GM23338 (cell line): ENCODE results near the gene RASGRF2. TPM values are rescaled to one million over a fixed set of nuclear protein-coding genes. Genes with fewer than 3 reads are reported as not detected.

Experiments
- ATAC-seq: fragments of 200-7000 bp; cut with Tn5 transposase; 3 replicates; pipeline ENCODE4 v1.9.1; 2020
- DNase-seq: peaks from one replicate; pipeline ENCODE4 v3.0.0-alpha.2; 2015; ENCODE audit warnings: low spot score
- H2AFZ ChIP-seq: fragments of 200-600 bp; sonication (generic); 2 replicates; pipeline ENCODE4 v1.8.0; 2016; ENCODE audit warnings: antibody characterized with exemption, mild to moderate bottlenecking, moderate library complexity
- H3F3A ChIP-seq: fragments of 200-600 bp; sonication (generic); replicated peaks from 2 replicates; pipeline ENCODE4 v1.8.0; 2017; ENCODE audit warnings: antibody characterized with exemption, mixed run types, low read depth
- H3K27ac ChIP-seq: fragments of 200-600 bp; sonication (generic); 2 replicates; pipeline ENCODE4 v1.6.1; 2016; ENCODE audit warnings: low read depth
- H3K27me3 ChIP-seq: fragments of 200-600 bp; sonication (generic); 2 replicates; pipeline ENCODE4 v1.8.0; 2016; ENCODE audit warnings: mild to moderate bottlenecking, mixed run types, moderate library complexity; ENCODE audit not compliant: insufficient read depth
- H3K36me3 ChIP-seq: fragments of 200-600 bp; sonication (generic); 2 replicates; pipeline ENCODE4 v1.8.0; 2016; ENCODE audit warnings: mild to moderate bottlenecking; ENCODE audit not compliant: insufficient read depth
- H3K4me1 ChIP-seq: fragments of 200-600 bp; sonication (generic); 2 replicates; pipeline ENCODE4 v1.8.0; 2016; ENCODE audit warnings: mild to moderate bottlenecking, moderate library complexity; ENCODE audit not compliant: insufficient read depth
- H3K4me2 ChIP-seq: fragments of 200-600 bp; sonication (generic); 2 replicates; pipeline ENCODE4 v1.7.1; 2017; ENCODE audit warnings: mixed run types
- H3K4me3 ChIP-seq: fragments of 200-600 bp; sonication (generic); 2 replicates; pipeline ENCODE4 v1.6.1; 2016; ENCODE audit warnings: mixed run types
- H3K79me2 ChIP-seq: fragments of 200-600 bp; sonication (generic); replicated peaks from 2 replicates; pipeline ENCODE4 v1.8.0; 2017; ENCODE audit warnings: mild to moderate bottlenecking; ENCODE audit not compliant: insufficient read depth
- H3K9me2 ChIP-seq: fragments of 200-600 bp; sonication (generic); 2 replicates; pipeline ENCODE4 v1.8.0; 2017; ENCODE audit not compliant: insufficient read depth
- H4K20me1 ChIP-seq: fragments of 200-600 bp; sonication (generic); replicated peaks from 2 replicates; pipeline ENCODE4 v1.8.0; 2017; ENCODE audit warnings: mild to moderate bottlenecking; ENCODE audit not compliant: insufficient read depth
- H3K27ac Mint-ChIP-seq: 2 replicates; pipeline ENCODE4 v1.8.0; 2020; ENCODE audit warnings: inconsistent platforms, mild to moderate bottlenecking, moderate library complexity, mixed read lengths
- H3K27me3 Mint-ChIP-seq: 3 replicates; pipeline ENCODE4 v1.8.0; 2022; ENCODE audit warnings: low read depth, mild to moderate bottlenecking, moderate library complexity, mixed read lengths, inconsistent platforms; ENCODE audit not compliant: insufficient read depth, poor library complexity
- H3K36me3 Mint-ChIP-seq: 3 replicates; pipeline ENCODE4 v1.8.0; 2021; ENCODE audit warnings: low read depth, mild to moderate bottlenecking, inconsistent platforms, moderate library complexity, mixed read lengths
- H3K4me1 Mint-ChIP-seq: 3 replicates; pipeline ENCODE4 v1.8.0; 2020; ENCODE audit warnings: mild to moderate bottlenecking, inconsistent platforms, mixed read lengths
- H3K4me3 Mint-ChIP-seq: 3 replicates; pipeline ENCODE4 v1.8.0; 2021; ENCODE audit warnings: moderate library complexity, mild to moderate bottlenecking, inconsistent platforms, mixed read lengths
- H3K9me3 Mint-ChIP-seq: 3 replicates; pipeline ENCODE4 v1.8.0; 2020; ENCODE audit warnings: moderate library complexity, mild to moderate bottlenecking, inconsistent platforms, mixed read lengths
- CREB1 ChIP-seq: fragments of 250-450 bp; sonication (Bioruptor Pico); IDR thresholded peaks from 2 replicates; pipeline ENCODE4 v1.5.0; 2020; ENCODE audit warnings: low read depth, mild to moderate bottlenecking, moderate library complexity
- EZH2 ChIP-seq: fragments of 200-600 bp; sonication (generic); IDR thresholded peaks from one replicate; pipeline ENCODE4 v1.8.0; 2017; ENCODE audit warnings: antibody characterized with exemption, mild to moderate bottlenecking, low read depth; ENCODE audit not compliant: unreplicated experiment
- EZH2phosphoT487 ChIP-seq: fragments of 200-600 bp; sonication (generic); IDR thresholded peaks from one replicate; pipeline ENCODE4 v1.8.1; 2018; ENCODE audit warnings: antibody characterized with exemption; ENCODE audit not compliant: unreplicated experiment
- NANOG ChIP-seq: IDR thresholded peaks from 2 replicates; pipeline ENCODE4 v1.6.1; 2016; ENCODE audit warnings: antibody characterized with exemption, borderline replicate concordance
- POLR2AphosphoS5 ChIP-seq: IDR thresholded peaks from 2 replicates; pipeline ENCODE4 v1.6.1; 2016; ENCODE audit warnings: antibody characterized with exemption, low read depth
- STAT1 ChIP-seq: IDR thresholded peaks from one replicate; pipeline ENCODE4 v1.6.1; 2016; ENCODE audit warnings: antibody characterized with exemption; ENCODE audit not compliant: unreplicated experiment
- polyA plus RNA-seq: library from polyadenylated mRNA; unstranded; fragments of >200 nt; fragmentation: Nextera tagmentation; extraction: Ambion mirVana; gene quantifications from 2 replicates; pipeline ENCODE4 v1.2.1, GENCODE V29; 2016
- total RNA-seq: library from RNA; depleted of rRNA; stranded (reverse); fragments of >200 nt; shearing (Covaris generic); gene quantifications from 2 replicates; pipeline ENCODE4 v1.2.3, GENCODE V29; 2014
- TF ChIP-seq, protein P1 (sequence below): fragments of 250-450 bp; sonication (Bioruptor Pico); IDR thresholded peaks from 2 replicates; pipeline ENCODE4 v1.5.0; 2020; ENCODE audit warnings: mild to moderate bottlenecking, moderate library complexity
- TF ChIP-seq, protein P2 (sequence below): IDR thresholded peaks from one replicate; pipeline ENCODE4 v1.6.1; 2018; ENCODE audit warnings: antibody characterized with exemption; ENCODE audit not compliant: unreplicated experiment

The RASGRF2 gene
- total and polyA plus RNA-seq, 2 experiments from 2014 or later: 5.0 to 19.2 TPM

DNA sequence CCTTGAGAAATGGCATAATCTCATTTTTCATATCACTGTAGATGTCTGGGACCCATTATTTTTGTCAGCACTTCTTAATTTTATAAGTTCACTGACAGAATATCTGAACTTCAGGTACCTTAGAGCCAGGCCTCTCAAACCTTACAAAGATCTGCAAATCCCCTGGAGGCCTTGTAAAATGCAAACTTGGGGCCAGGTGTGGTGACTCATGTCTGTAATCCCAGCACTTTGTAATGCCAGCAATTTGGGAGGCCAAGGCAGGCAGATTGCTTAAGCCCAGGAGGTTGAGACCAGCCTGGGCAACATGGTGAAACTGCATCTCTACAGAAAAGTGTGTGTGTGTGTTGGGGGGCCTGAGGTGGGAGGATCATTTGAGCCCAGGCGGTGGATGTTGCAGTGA, 30.8 kb downstream of the RASGRF2 start:
- H2AFZ ChIP-seq: no peak overlapping the region
- DNase-seq (peak; percentile 47), ATAC-seq (peak; percentile 54)
- TF ChIP-seq STAT1 (no peak), POLR2AphosphoS5 (no peak), CREB1 (CRISPR knock-in tag) (no peak), EZH2 (no peak), NANOG (no peak), EZH2phosphoT487 (no peak)
- TF ChIP-seq, protein P1, sequence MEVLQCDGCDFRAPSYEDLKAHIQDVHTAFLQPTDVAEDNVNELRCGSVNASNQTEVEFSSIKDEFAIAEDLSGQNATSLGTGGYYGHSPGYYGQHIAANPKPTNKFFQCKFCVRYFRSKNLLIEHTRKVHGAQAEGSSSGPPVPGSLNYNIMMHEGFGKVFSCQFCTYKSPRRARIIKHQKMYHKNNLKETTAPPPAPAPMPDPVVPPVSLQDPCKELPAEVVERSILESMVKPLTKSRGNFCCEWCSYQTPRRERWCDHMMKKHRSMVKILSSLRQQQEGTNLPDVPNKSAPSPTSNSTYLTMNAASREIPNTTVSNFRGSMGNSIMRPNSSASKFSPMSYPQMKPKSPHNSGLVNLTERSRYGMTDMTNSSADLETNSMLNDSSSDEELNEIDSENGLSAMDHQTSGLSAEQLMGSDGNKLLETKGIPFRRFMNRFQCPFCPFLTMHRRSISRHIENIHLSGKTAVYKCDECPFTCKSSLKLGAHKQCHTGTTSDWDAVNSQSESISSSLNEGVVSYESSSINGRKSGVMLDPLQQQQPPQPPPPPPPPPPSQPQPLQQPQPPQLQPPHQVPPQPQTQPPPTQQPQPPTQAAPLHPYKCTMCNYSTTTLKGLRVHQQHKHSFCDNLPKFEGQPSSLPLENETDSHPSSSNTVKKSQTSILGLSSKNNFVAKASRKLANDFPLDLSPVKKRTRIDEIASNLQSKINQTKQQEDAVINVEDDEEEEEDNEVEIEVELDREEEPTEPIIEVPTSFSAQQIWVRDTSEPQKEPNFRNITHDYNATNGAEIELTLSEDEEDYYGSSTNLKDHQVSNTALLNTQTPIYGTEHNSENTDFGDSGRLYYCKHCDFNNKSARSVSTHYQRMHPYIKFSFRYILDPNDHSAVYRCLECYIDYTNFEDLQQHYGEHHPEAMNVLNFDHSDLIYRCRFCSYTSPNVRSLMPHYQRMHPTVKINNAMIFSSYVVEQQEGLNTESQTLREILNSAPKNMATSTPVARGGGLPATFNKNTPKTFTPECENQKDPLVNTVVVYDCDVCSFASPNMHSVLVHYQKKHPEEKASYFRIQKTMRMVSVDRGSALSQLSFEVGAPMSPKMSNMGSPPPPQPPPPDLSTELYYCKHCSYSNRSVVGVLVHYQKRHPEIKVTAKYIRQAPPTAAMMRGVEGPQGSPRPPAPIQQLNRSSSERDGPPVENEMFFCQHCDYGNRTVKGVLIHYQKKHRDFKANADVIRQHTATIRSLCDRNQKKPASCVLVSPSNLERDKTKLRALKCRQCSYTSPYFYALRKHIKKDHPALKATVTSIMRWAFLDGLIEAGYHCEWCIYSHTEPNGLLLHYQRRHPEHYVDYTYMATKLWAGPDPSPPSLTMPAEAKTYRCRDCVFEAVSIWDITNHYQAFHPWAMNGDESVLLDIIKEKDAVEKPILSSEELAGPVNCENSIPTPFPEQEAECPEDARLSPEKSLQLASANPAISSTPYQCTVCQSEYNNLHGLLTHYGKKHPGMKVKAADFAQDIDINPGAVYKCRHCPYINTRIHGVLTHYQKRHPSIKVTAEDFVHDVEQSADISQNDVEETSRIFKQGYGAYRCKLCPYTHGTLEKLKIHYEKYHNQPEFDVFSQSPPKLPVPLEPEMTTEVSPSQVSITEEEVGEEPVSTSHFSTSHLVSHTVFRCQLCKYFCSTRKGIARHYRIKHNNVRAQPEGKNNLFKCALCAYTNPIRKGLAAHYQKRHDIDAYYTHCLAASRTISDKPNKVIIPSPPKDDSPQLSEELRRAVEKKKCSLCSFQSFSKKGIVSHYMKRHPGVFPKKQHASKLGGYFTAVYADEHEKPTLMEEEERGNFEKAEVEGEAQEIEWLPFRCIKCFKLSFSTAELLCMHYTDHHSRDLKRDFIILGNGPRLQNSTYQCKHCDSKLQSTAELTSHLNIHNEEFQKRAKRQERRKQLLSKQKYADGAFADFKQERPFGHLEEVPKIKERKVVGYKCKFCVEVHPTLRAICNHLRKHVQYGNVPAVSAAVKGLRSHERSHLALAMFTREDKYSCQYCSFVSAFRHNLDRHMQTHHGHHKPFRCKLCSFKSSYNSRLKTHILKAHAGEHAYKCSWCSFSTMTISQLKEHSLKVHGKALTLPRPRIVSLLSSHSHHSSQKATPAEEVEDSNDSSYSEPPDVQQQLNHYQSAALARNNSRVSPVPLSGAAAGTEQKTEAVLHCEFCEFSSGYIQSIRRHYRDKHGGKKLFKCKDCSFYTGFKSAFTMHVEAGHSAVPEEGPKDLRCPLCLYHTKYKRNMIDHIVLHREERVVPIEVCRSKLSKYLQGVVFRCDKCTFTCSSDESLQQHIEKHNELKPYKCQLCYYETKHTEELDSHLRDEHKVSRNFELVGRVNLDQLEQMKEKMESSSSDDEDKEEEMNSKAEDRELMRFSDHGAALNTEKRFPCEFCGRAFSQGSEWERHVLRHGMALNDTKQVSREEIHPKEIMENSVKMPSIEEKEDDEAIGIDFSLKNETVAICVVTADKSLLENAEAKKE (CRISPR knock-in tag): 0 out of 2 replicates have a peak, but pooled peaks have one; percentile 37
- TF ChIP-seq, protein P2, sequence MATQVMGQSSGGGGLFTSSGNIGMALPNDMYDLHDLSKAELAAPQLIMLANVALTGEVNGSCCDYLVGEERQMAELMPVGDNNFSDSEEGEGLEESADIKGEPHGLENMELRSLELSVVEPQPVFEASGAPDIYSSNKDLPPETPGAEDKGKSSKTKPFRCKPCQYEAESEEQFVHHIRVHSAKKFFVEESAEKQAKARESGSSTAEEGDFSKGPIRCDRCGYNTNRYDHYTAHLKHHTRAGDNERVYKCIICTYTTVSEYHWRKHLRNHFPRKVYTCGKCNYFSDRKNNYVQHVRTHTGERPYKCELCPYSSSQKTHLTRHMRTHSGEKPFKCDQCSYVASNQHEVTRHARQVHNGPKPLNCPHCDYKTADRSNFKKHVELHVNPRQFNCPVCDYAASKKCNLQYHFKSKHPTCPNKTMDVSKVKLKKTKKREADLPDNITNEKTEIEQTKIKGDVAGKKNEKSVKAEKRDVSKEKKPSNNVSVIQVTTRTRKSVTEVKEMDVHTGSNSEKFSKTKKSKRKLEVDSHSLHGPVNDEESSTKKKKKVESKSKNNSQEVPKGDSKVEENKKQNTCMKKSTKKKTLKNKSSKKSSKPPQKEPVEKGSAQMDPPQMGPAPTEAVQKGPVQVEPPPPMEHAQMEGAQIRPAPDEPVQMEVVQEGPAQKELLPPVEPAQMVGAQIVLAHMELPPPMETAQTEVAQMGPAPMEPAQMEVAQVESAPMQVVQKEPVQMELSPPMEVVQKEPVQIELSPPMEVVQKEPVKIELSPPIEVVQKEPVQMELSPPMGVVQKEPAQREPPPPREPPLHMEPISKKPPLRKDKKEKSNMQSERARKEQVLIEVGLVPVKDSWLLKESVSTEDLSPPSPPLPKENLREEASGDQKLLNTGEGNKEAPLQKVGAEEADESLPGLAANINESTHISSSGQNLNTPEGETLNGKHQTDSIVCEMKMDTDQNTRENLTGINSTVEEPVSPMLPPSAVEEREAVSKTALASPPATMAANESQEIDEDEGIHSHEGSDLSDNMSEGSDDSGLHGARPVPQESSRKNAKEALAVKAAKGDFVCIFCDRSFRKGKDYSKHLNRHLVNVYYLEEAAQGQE: no peak
- H3K4me2 ChIP-seq: peak overlapping the region; percentile 61
- Mint-ChIP-seq H3K27me3 (peaks cover 3% of the 10 kb centered on the region), H3K4me1 (peaks cover 26% of the 10 kb centered on the region), H3K27ac (peak overlapping the region; percentile 77), H3K9me3 (no peaks in the 10 kb centered on the region), H3K4me3 (no peak overlapping the region), H3K36me3 (no peaks in the 10 kb centered on the region)
- no peaks in the 10 kb centered on the region for H3K27me3 ChIP-seq
- H3K4me3 ChIP-seq: no peak overlapping the region
- peaks cover 29% of the 10 kb centered on the region for H3K4me1 ChIP-seq
- H3K9me2 ChIP-seq: no peaks in the 10 kb centered on the region
- H3K36me3 ChIP-seq: no peaks in the 10 kb centered on the region
- peaks cover 36% of the 10 kb centered on the region for H3K79me2 ChIP-seq
- H3F3A ChIP-seq: no peaks in the 10 kb centered on the region
- H3K27ac ChIP-seq: peak overlapping the region; percentile 75
- H4K20me1 ChIP-seq: no peaks in the 10 kb centered on the region; the same call in 1 of the 2 replicates
